GM12873 (cell line): ENCODE results near the gene MAT2B.

Experiments
- TF ChIP-seq, protein P1 (sequence below): IDR thresholded peaks from 2 replicates; pipeline ENCODE4 v1.5.1; 2012; ENCODE audit warnings: low read depth, mild to moderate bottlenecking, moderate library complexity, low read length, control low read depth; ENCODE audit not compliant: insufficient read depth; ENCODE audit errors: missing control alignments

The MAT2B gene

DNA sequence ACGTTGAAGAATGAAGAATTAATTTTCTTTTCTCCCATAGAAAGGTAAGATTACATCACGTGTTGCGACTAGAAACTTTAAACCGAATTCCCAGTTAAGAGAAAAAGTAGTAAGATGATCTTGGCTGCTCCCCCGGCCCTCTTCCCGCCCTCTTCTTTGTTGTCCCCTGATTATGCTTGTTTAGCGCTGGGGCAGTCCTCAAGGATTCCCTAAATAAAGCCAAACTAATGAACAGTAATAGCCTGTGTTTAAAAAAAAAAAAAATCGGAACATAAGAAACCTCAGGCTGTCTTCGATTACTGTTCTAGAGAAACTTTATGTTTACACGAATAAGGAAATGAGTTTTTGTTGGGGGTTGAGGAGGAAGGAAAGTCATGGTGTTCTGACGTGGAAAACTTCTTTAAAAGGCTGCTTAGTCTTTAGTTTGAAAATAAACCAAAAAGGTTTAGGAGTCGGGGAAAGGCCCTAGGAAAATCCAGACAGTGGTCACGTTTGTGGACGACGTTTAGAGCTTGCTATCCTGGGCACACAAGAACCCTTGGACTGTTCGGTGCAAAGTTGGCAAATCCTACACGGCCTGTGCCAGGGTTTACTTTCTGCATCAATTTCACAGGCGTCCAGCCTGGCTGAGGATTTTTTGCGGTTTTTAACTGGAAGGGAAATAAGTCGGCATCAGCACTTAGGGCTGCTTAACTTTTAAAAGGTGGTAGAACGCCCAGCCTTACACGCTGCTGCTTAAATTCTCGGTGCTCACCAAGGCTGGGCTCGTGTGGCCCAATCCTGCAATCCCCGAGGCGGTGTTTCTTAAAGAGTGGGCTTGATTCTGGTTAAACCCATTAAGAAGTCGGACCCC is 1.1 kb upstream of the MAT2B start:
- TF ChIP-seq, protein P1, sequence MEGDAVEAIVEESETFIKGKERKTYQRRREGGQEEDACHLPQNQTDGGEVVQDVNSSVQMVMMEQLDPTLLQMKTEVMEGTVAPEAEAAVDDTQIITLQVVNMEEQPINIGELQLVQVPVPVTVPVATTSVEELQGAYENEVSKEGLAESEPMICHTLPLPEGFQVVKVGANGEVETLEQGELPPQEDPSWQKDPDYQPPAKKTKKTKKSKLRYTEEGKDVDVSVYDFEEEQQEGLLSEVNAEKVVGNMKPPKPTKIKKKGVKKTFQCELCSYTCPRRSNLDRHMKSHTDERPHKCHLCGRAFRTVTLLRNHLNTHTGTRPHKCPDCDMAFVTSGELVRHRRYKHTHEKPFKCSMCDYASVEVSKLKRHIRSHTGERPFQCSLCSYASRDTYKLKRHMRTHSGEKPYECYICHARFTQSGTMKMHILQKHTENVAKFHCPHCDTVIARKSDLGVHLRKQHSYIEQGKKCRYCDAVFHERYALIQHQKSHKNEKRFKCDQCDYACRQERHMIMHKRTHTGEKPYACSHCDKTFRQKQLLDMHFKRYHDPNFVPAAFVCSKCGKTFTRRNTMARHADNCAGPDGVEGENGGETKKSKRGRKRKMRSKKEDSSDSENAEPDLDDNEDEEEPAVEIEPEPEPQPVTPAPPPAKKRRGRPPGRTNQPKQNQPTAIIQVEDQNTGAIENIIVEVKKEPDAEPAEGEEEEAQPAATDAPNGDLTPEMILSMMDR = no peak

DNA sequence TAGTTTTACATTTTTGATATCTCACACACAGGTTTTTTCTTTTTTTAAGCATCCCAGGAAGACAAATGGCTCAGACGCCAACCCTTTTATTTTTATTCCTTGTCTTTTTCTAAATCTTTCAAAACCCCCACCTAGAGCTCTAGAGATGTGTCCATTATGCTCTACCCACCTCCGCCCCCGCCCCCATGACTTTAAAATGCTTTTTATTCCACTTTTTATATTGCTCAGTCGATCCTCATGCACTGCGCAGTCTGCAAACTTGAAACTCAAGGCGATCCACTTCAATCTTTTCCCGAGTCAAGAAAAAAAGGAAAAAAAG is 411 bp upstream of the MAT2B start:
- TF ChIP-seq, protein P1 = no peak

DNA sequence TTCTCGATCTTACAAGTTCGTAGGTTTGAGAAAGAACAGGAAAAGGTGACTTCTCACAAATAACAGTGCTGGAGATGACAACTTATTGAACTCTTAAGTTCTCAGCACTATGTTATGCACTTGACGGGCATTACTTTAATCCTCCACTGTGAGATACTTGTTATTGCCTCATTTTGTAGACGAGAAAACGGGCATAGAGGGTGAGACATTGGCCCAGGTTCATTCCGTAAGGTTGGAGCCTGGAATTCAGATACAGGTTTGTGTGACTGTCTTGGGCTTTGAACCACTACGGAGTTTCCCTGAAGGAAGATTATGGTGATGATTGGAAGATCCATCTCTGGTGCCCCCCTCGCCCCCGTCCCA is 657 bp downstream of the MAT2B start:
- TF ChIP-seq, protein P1 = no peak

DNA sequence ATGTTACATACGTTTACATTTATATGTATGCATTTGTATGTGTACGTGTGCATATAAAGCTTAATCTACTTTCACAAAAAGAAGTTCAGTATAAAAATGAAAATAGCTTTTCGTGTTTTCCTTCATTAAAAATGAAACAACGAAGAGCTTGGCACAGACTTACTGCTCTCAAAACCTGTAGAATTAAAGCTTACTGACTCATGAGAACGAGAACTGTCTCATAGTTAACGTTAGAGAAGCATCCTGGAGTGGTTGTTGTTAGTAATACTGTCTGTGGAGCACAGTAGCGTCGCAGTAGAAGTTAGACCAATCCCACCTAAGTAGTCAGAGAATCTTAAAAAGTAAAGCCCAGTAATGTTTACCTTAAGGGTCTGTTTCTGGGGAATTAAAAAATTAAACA is 1.3 kb downstream of the MAT2B start:
- TF ChIP-seq, protein P1 = no peak

DNA sequence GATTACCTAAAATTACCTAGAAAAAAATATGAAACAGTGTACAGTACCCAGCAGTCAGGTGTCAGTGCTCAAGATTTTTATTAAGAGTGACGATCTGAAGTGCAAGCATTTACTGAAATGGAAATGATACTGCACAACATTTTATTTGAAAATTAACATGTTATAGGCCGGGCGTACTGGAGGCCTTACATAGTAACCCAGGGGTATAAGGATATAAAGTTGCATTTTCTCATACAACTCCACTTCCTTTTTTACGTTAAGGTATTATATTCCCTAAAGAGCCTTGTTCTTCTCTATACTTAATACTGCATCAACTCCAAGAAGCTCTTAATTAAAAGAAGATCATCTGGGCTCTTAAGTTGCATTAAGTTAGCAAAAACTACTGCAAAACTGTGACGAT is 3.3 kb downstream of the MAT2B start:
- TF ChIP-seq, protein P1 = no peak

DNA sequence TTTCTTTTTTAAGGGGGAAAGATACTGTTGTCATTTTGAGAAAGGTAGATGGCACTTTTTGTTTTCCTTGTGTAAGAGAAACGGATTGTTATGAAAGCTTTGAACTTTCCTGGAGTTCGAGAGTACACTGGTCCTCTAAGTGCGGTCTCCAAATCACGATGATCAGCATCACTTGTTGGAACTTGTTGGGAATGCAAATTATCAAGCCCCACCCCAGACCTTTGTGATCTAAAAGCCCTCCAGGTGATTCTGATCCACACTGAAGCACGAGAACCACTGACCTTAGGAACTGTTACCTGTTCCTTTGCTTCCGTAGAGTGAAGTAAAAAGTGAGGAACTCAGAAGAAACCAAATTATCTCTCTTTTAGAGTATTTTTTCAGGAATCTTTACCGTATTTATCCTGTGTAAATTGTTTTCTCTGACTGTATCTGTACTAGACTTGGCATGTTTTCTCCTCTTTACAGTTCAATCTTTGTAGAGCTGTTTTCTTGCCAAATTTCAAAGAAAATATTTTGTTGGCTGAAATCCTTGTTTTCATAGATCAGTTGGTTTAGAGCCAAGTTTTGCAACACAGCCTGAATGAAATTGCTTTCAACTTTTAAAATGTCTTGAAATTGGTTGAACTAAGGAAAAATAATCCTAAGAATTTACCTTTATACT is 4.0 kb downstream of the MAT2B start:
- TF ChIP-seq, protein P1 = no peak

DNA sequence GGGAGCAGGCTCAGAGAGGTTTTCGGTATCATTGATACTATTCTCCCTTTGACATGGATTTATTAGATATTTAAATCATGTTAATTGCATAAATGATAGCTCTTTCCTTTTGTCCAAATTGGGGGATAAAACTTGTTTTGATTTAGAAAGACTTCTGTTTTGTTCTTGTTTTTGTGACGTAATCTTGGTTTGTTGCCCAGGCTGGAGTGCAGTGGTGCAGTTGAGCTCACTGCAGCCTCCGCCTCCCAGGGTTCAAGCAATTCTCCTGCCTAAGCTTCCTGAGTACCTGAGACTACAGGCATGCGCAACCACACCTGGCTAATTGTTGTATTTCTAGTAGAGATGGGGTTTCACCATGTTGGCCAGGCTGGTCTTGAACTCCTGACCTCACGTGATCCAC is 7.1 kb downstream of the MAT2B start:
- TF ChIP-seq, protein P1 = no peak
